ENCODE measurements around the gene CHRM4.

GRCh38 chr11:46366260-46366659, 25.3 kb downstream of the CHRM4 start:
- TF ChIP-seq, protein P1, sequence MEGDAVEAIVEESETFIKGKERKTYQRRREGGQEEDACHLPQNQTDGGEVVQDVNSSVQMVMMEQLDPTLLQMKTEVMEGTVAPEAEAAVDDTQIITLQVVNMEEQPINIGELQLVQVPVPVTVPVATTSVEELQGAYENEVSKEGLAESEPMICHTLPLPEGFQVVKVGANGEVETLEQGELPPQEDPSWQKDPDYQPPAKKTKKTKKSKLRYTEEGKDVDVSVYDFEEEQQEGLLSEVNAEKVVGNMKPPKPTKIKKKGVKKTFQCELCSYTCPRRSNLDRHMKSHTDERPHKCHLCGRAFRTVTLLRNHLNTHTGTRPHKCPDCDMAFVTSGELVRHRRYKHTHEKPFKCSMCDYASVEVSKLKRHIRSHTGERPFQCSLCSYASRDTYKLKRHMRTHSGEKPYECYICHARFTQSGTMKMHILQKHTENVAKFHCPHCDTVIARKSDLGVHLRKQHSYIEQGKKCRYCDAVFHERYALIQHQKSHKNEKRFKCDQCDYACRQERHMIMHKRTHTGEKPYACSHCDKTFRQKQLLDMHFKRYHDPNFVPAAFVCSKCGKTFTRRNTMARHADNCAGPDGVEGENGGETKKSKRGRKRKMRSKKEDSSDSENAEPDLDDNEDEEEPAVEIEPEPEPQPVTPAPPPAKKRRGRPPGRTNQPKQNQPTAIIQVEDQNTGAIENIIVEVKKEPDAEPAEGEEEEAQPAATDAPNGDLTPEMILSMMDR (conservative IDR thresholded peaks at IDR 0.05; ENCODE audit: low read length), result no peak
- no peak for TF ChIP-seq EZH2phosphoT487 (IDR thresholded peaks at IDR 0.05; ENCODE audit: borderline replicate concordance)
